Right lobe of liver (tissue), 6 donors: ENCODE results near the gene MST1. TPM values are rescaled to one million over a fixed set of nuclear protein-coding genes. Genes with fewer than 3 reads are reported as not detected.

ENCODE experiments used
- ATAC-seq, 4 donors: fragments of 200-7000 bp; cut with Tn5 transposase; one replicate each; pipeline ENCODE4 v1.9.1; 2020; ENCODE audit warnings: mild to moderate bottlenecking in 4 of 4, moderate library complexity in 4 of 4
- DNase-seq, 3 donors: peaks; one replicate each; pipeline ENCODE4 v3.0.0-alpha.2; 2020
- H3K27ac ChIP-seq, 3 donors: fragments of 200-600 bp; one replicate each; pipeline ENCODE4 v1.8.0; 2022
- H3K27me3 ChIP-seq, 2 donors: fragments of 200-600 bp; one replicate each; pipeline ENCODE4 v1.8.0; 2022
- H3K36me3 ChIP-seq, 4 donors: fragments of 200-600 bp; sonication (generic) in 1 of 4; one replicate each; pipeline versions ENCODE4 v1.5.1 to v1.8.0; 2017 to 2022; ENCODE audit warnings: control low read depth in 1 of 4
- H3K4me1 ChIP-seq, 4 donors: fragments of 200-600 bp; sonication (generic) in 1 of 4; one replicate each; pipeline versions ENCODE4 v1.5.1 to v1.8.0; 2017 to 2022; ENCODE audit warnings: control low read depth in 1 of 4
- H3K4me3 ChIP-seq, 3 donors: fragments of 200-600 bp; one replicate each; pipeline ENCODE4 v1.8.0; 2022
- H3K9me3 ChIP-seq, 4 donors: fragments of 200-600 bp; sonication (generic) in 1 of 4; one replicate each; pipeline versions ENCODE4 v1.5.1 to v1.8.0; 2017 to 2022; ENCODE audit warnings: control low read depth in 1 of 4
- CTCF ChIP-seq, 4 donors: fragments of 200-600 bp in 3 of 4; fragments of 450-650 bp in 1 of 4; IDR thresholded peaks; one replicate each; pipeline versions ENCODE4 v1.5.1 to v1.8.0; 2016 to 2022; ENCODE audit warnings: antibody characterized with exemption in 4 of 4, mild to moderate bottlenecking in 2 of 4
- POLR2A ChIP-seq: fragments of 450-650 bp; IDR thresholded peaks from one replicate; pipeline ENCODE4 v1.6.1; 2017; ENCODE audit warnings: antibody characterized with exemption, mild to moderate bottlenecking
- WGBS: methylation state at CpG from one replicate; pipeline ENCODE4 v1.1.6; 2018; ENCODE audit warnings: low coverage, low lambda C conversion rate; ENCODE audit not compliant: insufficient coverage; ENCODE audit errors: missing lambda C conversion rate; 5-methylcytosine and 5-hydroxymethylcytosine counted together
- intact Hi-C, 2 donors: fragments of 100-400 bp; cut with DNase I; formaldehyde crosslinking; loops; one replicate each; pipeline versions ENCODE4 v1.11.2 to v1.14.1; 2022
- total RNA-seq, 6 experiments: library from RNA; depleted of rRNA in 2 of 6; stranded (reverse); fragments of >200 nt in 2 of 6; fragmentation: NEBNext Ultra II Directional in 3 of 6; extraction: Animal tissue kit (Norgen Biotek cat#: 25700) in 3 of 6; gene quantifications; one replicate each; pipeline versions ENCODE4 v1.1.0 to v1.2.4, GENCODE V29; 2016 to 2023
- donor health status: DM: no; HTN: yes; CAD: no.
- donor health status: DM: no; HTN: no; CAD: no.
- donor health status: DM: no; HTN: no; CAD: no.
- donor health status: DM: no; HTN: yes; CAD: no.
- donor health status: DM: no; HTN: yes; CAD: no.

MST1 gene
- total RNA-seq, 6 experiments from 2014 or later: 321 to 695 (median 632) TPM

- Histone ChIP-seq H3K27me3 (no peaks in the 10 kb centered on the region), H3K4me1 (peaks cover 0 to 21% (median under 1%) of the 10 kb centered on the region in 4 donors), H3K9me3 (no peaks in the 10 kb centered on the region), H3K36me3 (peaks cover 0 to 26% (median 10%) of the 10 kb centered on the region in 4 donors), H3K27ac (no peak within 1 kb of the TSS), H3K4me3 (peak within 1 kb of the TSS; percentile 26 to 51 (median 31))
- DNase-seq (peak; percentile 94 to 96 (median 94)), ATAC-seq (peak; percentile 56 to 72 (median 68))
- WGBS: 8% methylated on average over 8 of the region's 50 CpGs
- intact Hi-C loops: no loop called here
- TF ChIP-seq POLR2A: peak; percentile 63
- TF ChIP-seq CTCF (IDR thresholded peaks at IDR 0.05): peak; percentile 26 to 50 (median 38)
These were observed 30.1 kb upstream of the MST1 start, which contains the start of gene AMIGO3 for GRCh38 chr3:49719214-49719884. Gene AMIGO3, minus strand, starts transcription at chr3:49719684. Its CDS starts 219 bp downstream, at chr3:49719465.

GRCh38 chr3:49718858-49719213 lies 29.6 kb upstream of the MST1 start:
- Histone ChIP-seq H3K9me3 (no peaks in the 10 kb centered on the region), H3K4me1 (peaks cover 0 to 20% (median 0%) of the 10 kb centered on the region in 4 donors), H3K27me3 (no peaks in the 10 kb centered on the region), H3K4me3 (peak overlapping the region; percentile 26 to 51 (median 31)), H3K36me3 (peaks cover 0 to 26% (median 11%) of the 10 kb centered on the region in 4 donors), H3K27ac (no peak overlapping the region)
- no peak for TF ChIP-seq CTCF (IDR thresholded peaks at IDR 0.05)
- no peak for TF ChIP-seq POLR2A
- DNase-seq (peak in 1 of 3 donors; percentile 55), ATAC-seq (no peak)
- intact Hi-C loops: no loop called here
- 41% methylated on average over 10 of the region's 33 CpGs for WGBS

GRCh38 chr3:49717959-49718857 lies 28.9 kb upstream of the MST1 start:
- no peak for ATAC-seq
- peaks cover 0 to 26% (median 11%) of the 10 kb centered on the region in 4 donors for H3K36me3 ChIP-seq
- H3K27me3 ChIP-seq: no peaks in the 10 kb centered on the region
- no peak overlapping the region for H3K27ac ChIP-seq
- peak in 1 of 3 donors; percentile 53 for DNase-seq
- H3K9me3 ChIP-seq: no peaks in the 10 kb centered on the region
- H3K4me3 ChIP-seq: no peak overlapping the region
- intact Hi-C loops: no loop called here
- peaks cover 0 to 20% (median 0%) of the 10 kb centered on the region in 4 donors for H3K4me1 ChIP-seq
- no peak for TF ChIP-seq POLR2A
- no peak for TF ChIP-seq CTCF (IDR thresholded peaks at IDR 0.05)
- 79% methylated on average over 7 of the region's 75 CpGs for WGBS

GRCh38 chr3:49717211-49717958 lies 28.1 kb upstream of the MST1 start:
- 90% methylated on average over 2 of the region's 14 CpGs for WGBS
- ATAC-seq (no peak), DNase-seq (peak in 1 of 3 donors; percentile 47)
- Histone ChIP-seq H3K27me3 (no peaks in the 10 kb centered on the region), H3K4me3 (no peak overlapping the region), H3K9me3 (no peaks in the 10 kb centered on the region), H3K4me1 (peaks cover 0 to 13% (median 0%) of the 10 kb centered on the region in 4 donors), H3K27ac (no peak overlapping the region), H3K36me3 (peaks cover 0 to 27% (median 14%) of the 10 kb centered on the region in 4 donors)
- intact Hi-C loops: no loop called here
- TF ChIP-seq POLR2A (no peak), CTCF (IDR thresholded peaks at IDR 0.05) (no peak)
